HCT116 (cell line): ENCODE measurements around the gene CPNE4. TPM values are rescaled to one million over a fixed set of nuclear protein-coding genes. Genes with fewer than 3 reads are reported as not detected.
A peak's percentile ranks its signal among the peaks of the same experiment; 100 is the strongest.

Experiments used
- ATAC-seq: fragments of 200-7000 bp; cut with Tn5 transposase; 2 replicates; pipeline ENCODE4 v1.9.1; 2020; ENCODE audit warnings: mild to moderate bottlenecking, moderate library complexity
- BruUV-seq: library from RNA; stranded (reverse); fragments of 400-500 nt; replicated peaks from 2 replicates; lab custom pipeline; 2021; lab: Mats Ljungman, UMichigan
- CTCF ChIA-PET: fragments of 300-600 bp; sonication (Branson Sonifier 250); formaldehyde crosslinking; loops from one replicate; lab custom pipeline; 2021; ENCODE audit warnings: antibody characterized with exemption; lab: Charles Lee
- POLR2A ChIA-PET: fragments of 300-600, 350-600 bp; sonication (Branson Sonifier 250); formaldehyde crosslinking; loops from one replicate; lab custom pipeline; 2021; ENCODE audit warnings: antibody characterized with exemption; lab: Charles Lee
- RAD21 ChIA-PET, 2 experiments: fragments of 300-600 bp; sonication (Branson Sonifier 250); formaldehyde crosslinking; loops; one replicate each; lab custom pipeline; 2023; ENCODE audit warnings: low total read pairs in 2 of 2; ENCODE audit not compliant: uncharacterized antibody in 2 of 2, unreplicated experiment in 2 of 2, low non-redundant PET in 1 of 2; lab: Charles Lee
- DNase-seq: peaks from one replicate; pipeline ENCODE4 v3.0.0-alpha.2; 2010; ENCODE audit warnings: low read depth, low spot score
- H2AFZ ChIP-seq: fragments of 200-600 bp; shearing (Covaris generic), sonication (generic); 2 replicates; pipeline ENCODE4 v1.6.1; 2017; ENCODE audit warnings: low read depth, mixed run types, mixed read lengths, antibody characterized with exemption, low read length; ENCODE audit not compliant: poor library complexity, severe bottlenecking
- H3K27ac ChIP-seq: 2 replicates; pipeline ENCODE4 v1.5.1; 2012; ENCODE audit warnings: low read depth, low read length
- H3K27me3 ChIP-seq: fragments of 200-600 bp; sonication (generic); 2 replicates; pipeline ENCODE4 v1.6.1; 2016; ENCODE audit warnings: mixed run types, low read length, mixed read lengths; ENCODE audit not compliant: insufficient read depth
- H3K36me3 ChIP-seq, 2 experiments: fragments of 200-500 bp in 1 of 2; fragments of 200-600 bp in 1 of 2; sonication (Bioruptor generic) in 1 of 2; sonication (generic) in 1 of 2; 2 replicates each; pipeline versions ENCODE4 v1.5.1 to v1.6.1; 2014 to 2016; ENCODE audit warnings: low read length in 2 of 2, inconsistent platforms in 1 of 2, mixed read lengths in 1 of 2, mixed run types in 1 of 2; ENCODE audit not compliant: insufficient read depth in 2 of 2, control insufficient read depth in 1 of 2
- H3K4me1 ChIP-seq, 2 experiments: fragments of 200-600 bp in 1 of 2; sonication (generic) in 1 of 2; 2 replicates each; pipeline versions ENCODE4 v1.5.1 to v1.6.1; 2012 to 2017; ENCODE audit warnings: low read length in 2 of 2, inconsistent platforms in 1 of 2, mild to moderate bottlenecking in 1 of 2, mixed read lengths in 1 of 2, mixed run types in 1 of 2, moderate library complexity in 1 of 2; ENCODE audit not compliant: insufficient read depth in 2 of 2, control insufficient read depth in 1 of 2
- H3K4me2 ChIP-seq: fragments of 200-600 bp; sonication (generic); 2 replicates; pipeline ENCODE4 v1.6.1; 2017; ENCODE audit warnings: mixed run types, low read length, mixed read lengths
- H3K4me3 ChIP-seq, 2 experiments: fragments of 200-600 bp in 1 of 2; sonication (generic) in 1 of 2; replicated peaks in 1 of 2; 2 replicates each; pipeline ENCODE4 v1.5.1; 2011 to 2016; ENCODE audit warnings: low read length in 2 of 2, control low read depth in 1 of 2, low read depth in 1 of 2, mild to moderate bottlenecking in 1 of 2, mixed read lengths in 1 of 2, mixed run types in 1 of 2
- H3K79me2 ChIP-seq: fragments of 200-600 bp; sonication (generic); 2 replicates; pipeline ENCODE4 v1.6.1; 2017; ENCODE audit warnings: mild to moderate bottlenecking, mixed run types, low read length, moderate library complexity, mixed read lengths; ENCODE audit not compliant: insufficient read depth
- H3K9ac ChIP-seq: fragments of 200-600 bp; sonication (generic); 2 replicates; pipeline ENCODE4 v1.6.1; 2016; ENCODE audit warnings: low read length, mixed read lengths
- H3K9me2 ChIP-seq: fragments of 200-600 bp; sonication (generic), shearing (Covaris generic); 2 replicates; pipeline ENCODE4 v1.6.1; 2017; ENCODE audit warnings: mixed run types, mild to moderate bottlenecking, moderate library complexity; ENCODE audit not compliant: insufficient read depth
- H3K9me3 ChIP-seq, 2 experiments: fragments of 200-500 bp in 1 of 2; fragments of 200-600 bp in 1 of 2; sonication (Bioruptor generic) in 1 of 2; sonication (generic) in 1 of 2; 2 replicates each; pipeline ENCODE4 v1.6.1; 2014 to 2017; ENCODE audit warnings: low read length in 2 of 2, mixed read lengths in 2 of 2, inconsistent platforms in 1 of 2, low read depth in 1 of 2, mild to moderate bottlenecking in 1 of 2, mixed run types in 1 of 2, moderate library complexity in 1 of 2; ENCODE audit not compliant: control insufficient read depth in 1 of 2, insufficient read depth in 1 of 2
- H4K20me1 ChIP-seq: fragments of 200-600 bp; sonication (generic), shearing (Covaris generic); 2 replicates; pipeline ENCODE4 v1.6.1; 2017; ENCODE audit warnings: mixed run types, mild to moderate bottlenecking, moderate library complexity; ENCODE audit not compliant: insufficient read depth
- ATF3 ChIP-seq: IDR thresholded peaks from 2 replicates; pipeline ENCODE4 v1.6.1; 2012
- CBX3 ChIP-seq: IDR thresholded peaks from 2 replicates; pipeline ENCODE4 v1.6.1; 2012; ENCODE audit warnings: low read depth
- CEBPB ChIP-seq: IDR thresholded peaks from 2 replicates; pipeline ENCODE4 v1.6.1; 2012; ENCODE audit warnings: low read depth
- CTCF ChIP-seq, 3 experiments: fragments of 200-600 bp in 1 of 3; sonication (generic) in 1 of 3; IDR thresholded peaks in 2 of 3; conservative IDR thresholded peaks in 1 of 3; 2 replicates each; pipeline ENCODE4 v1.5.1; 2012 to 2017; ENCODE audit warnings: low read depth in 2 of 3, low read length in 2 of 3, antibody characterized with exemption in 1 of 3, borderline replicate concordance in 1 of 3, control low read depth in 1 of 3, mild to moderate bottlenecking in 1 of 3, mixed read lengths in 1 of 3, mixed run types in 1 of 3, moderate library complexity in 1 of 3; ENCODE audit not compliant: insufficient read depth in 1 of 3
- ELF1 ChIP-seq: IDR thresholded peaks from 2 replicates; pipeline ENCODE4 v1.6.1; 2012; ENCODE audit warnings: low read depth, borderline replicate concordance
- JUND ChIP-seq: IDR thresholded peaks from 2 replicates; pipeline ENCODE4 v1.6.1; 2012
- MAX ChIP-seq: IDR thresholded peaks from 2 replicates; pipeline ENCODE4 v1.6.1; 2012
- POLR2A ChIP-seq: IDR thresholded peaks from 2 replicates; pipeline ENCODE4 v1.7.0; 2011; ENCODE audit warnings: borderline replicate concordance; ENCODE audit not compliant: insufficient read depth, insufficient read length; ENCODE audit errors: extremely low read depth
- POLR2AphosphoS5 ChIP-seq: IDR thresholded peaks from 2 replicates; pipeline ENCODE4 v1.6.1; 2011; ENCODE audit warnings: mild to moderate bottlenecking, low read depth, low read length, moderate library complexity
- RAD21 ChIP-seq: IDR thresholded peaks from 2 replicates; pipeline ENCODE4 v1.6.1; 2012; ENCODE audit warnings: low read depth, mild to moderate bottlenecking
- REST ChIP-seq: IDR thresholded peaks from 2 replicates; pipeline ENCODE4 v1.6.1; 2012; ENCODE audit warnings: low read depth
- SP1 ChIP-seq: IDR thresholded peaks from 2 replicates; pipeline ENCODE4 v1.6.1; 2012; ENCODE audit warnings: low read depth
- TCF7L2 ChIP-seq: IDR thresholded peaks from 2 replicates; pipeline ENCODE4 v1.7.0; 2011; ENCODE audit warnings: borderline replicate concordance, inconsistent platforms; ENCODE audit not compliant: insufficient read depth, insufficient read length; ENCODE audit errors: extremely low read depth
- YY1 ChIP-seq: IDR thresholded peaks from 2 replicates; pipeline ENCODE4 v1.6.1; 2011; ENCODE audit warnings: low read length, low read depth, moderate library complexity, mild to moderate bottlenecking; ENCODE audit not compliant: insufficient replicate concordance; ENCODE audit errors: extremely low read depth
- ZBTB33 ChIP-seq: IDR thresholded peaks from 2 replicates; pipeline ENCODE4 v1.6.1; 2011; ENCODE audit warnings: mild to moderate bottlenecking, low read length, moderate library complexity; ENCODE audit not compliant: insufficient replicate concordance; ENCODE audit errors: extremely low read depth
- intact Hi-C: fragments of 100-400 bp; cut with micrococcal nuclease; formaldehyde crosslinking; loops from 2 replicates; pipeline ENCODE4 v1.10.0; 2022
- total RNA-seq: library from RNA; stranded (reverse); gene quantifications from one replicate; pipeline ENCODE4 v1.2.1, GENCODE V29; 2021; ENCODE audit not compliant: unreplicated experiment

The CPNE4 gene
- total RNA-seq, 1 experiment from 2014 or later, result not detected

DNA sequence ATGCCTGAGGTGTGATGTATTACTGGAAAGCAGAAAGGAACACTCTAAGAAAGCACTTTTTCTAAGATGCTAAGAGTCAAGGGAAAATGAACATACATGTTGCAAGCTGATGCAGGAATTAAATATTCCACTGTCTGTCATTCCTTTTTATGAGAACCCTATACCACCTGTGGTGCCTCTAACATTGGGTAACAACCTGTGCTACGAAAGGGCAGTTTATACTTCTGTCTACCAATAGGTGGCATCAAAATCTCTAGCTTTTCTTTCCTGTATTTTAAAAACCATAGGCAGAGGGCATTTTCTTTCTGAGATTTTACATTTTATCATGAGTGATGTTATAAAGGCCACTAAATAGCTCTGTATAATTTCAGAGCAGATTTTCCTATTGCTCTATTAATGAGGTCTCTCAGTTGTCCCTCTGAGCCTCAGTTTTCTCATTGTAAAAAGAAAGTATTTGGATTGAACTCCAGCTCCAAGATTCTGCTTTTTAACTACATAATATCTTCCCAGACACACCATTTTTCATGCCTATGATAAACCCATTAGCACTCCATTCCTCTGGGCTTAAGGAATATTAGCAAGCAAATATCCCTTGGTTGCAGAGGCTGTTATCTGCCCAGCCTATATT, 3.5 kb upstream of the CPNE4 start:
- no peaks in the 10 kb centered on the region for H3K9me3 ChIP-seq
- no TSS peak for BruUV-seq
- H3K9me2 ChIP-seq, result no peaks in the 10 kb centered on the region
- H3K27ac ChIP-seq, result no peak overlapping the region
- RAD21 ChIA-PET, result no interaction called here
- intact Hi-C loops, result loop anchor here (2.0 to 5.0 kb wide), 2 partner anchors 142 to 359 kb away; no protein-coding TSS in a partner anchor
- H3K27me3 ChIP-seq, result peaks cover 13% of the 10 kb centered on the region
- DNase-seq, result no peak
- ATAC-seq, result peak; percentile 36; the same call in 1 of the 2 replicates
- no peak overlapping the region for H3K4me2 ChIP-seq
- H2AFZ ChIP-seq, result no peak overlapping the region
- no peak overlapping the region for H3K9ac ChIP-seq
- no peaks in the 10 kb centered on the region for H3K36me3 ChIP-seq
- CTCF ChIA-PET, result interaction anchor here (0.9 to 1.8 kb wide), 6 partner anchors 9 to 1003 kb away, joined by 3 to 10 read pairs (median 6); no protein-coding TSS in a partner anchor
- POLR2A ChIA-PET, result no interaction called here
- H4K20me1 ChIP-seq, result no peaks in the 10 kb centered on the region
- H3K4me1 ChIP-seq, result no peaks in the 10 kb centered on the region
- H3K4me3 ChIP-seq, result no peak overlapping the region
- no peaks in the 10 kb centered on the region for H3K79me2 ChIP-seq
- TF ChIP-seq POLR2AphosphoS5, result no peak
- TF ChIP-seq TCF7L2, result no peak
- peak; percentile 51 to 63 (median 56); a peak in 5 of 6 replicates for TF ChIP-seq CTCF (IDR thresholded peaks at IDR 0.05 in 2 of 3, conservative IDR thresholded peaks at IDR 0.05 in 1 of 3; ENCODE audit: borderline replicate concordance in 1 of 3, insufficient read depth in 1 of 3, low read depth in 2 of 3, low read length in 2 of 3)
- TF ChIP-seq JUND, result no peak
- no peak for TF ChIP-seq MAX
- no peak for TF ChIP-seq ELF1
- no peak for TF ChIP-seq YY1
- TF ChIP-seq REST, result no peak
- no peak for TF ChIP-seq ATF3
- TF ChIP-seq CBX3, result no peak
- no peak for TF ChIP-seq POLR2A
- TF ChIP-seq SP1, result no peak
- peak; percentile 58 for TF ChIP-seq RAD21
- TF ChIP-seq ZBTB33, result no peak
- TF ChIP-seq CEBPB, result peak; percentile 15; the same call in 1 of the 2 replicates
